ENCODE measurements around the gene TRIOBP.
A peak's percentile ranks its signal among the peaks of the same experiment; 100 is the strongest.

TRIOBP gene

GRCh38 chr22:37742376-37743171 is 45.7 kb downstream of the TRIOBP start:
- H3K27ac Mint-ChIP-seq: peak overlapping the region; percentile 71
- peaks cover 3% of the 10 kb centered on the region for H3K27me3 Mint-ChIP-seq
- peaks cover 50% of the 10 kb centered on the region for H3K4me1 Mint-ChIP-seq (ENCODE audit: low read depth)
- H3K36me3 Mint-ChIP-seq (ENCODE audit: low read depth): no peaks in the 10 kb centered on the region
- no peak overlapping the region for H3K4me3 Mint-ChIP-seq
- no peaks in the 10 kb centered on the region for H3K9me3 Mint-ChIP-seq

- Mint-ChIP-seq H3K27ac (no peak overlapping the region), H3K9me3 (no peaks in the 10 kb centered on the region), H3K27me3 (no peaks in the 10 kb centered on the region), H3K36me3 (ENCODE audit: low read depth) (no peaks in the 10 kb centered on the region), H3K4me3 (peak overlapping the region; percentile 88), H3K4me1 (ENCODE audit: low read depth) (peaks cover 59% of the 10 kb centered on the region)
Observed at GRCh38 chr22:37744589-37744988, 47.7 kb downstream of the TRIOBP start.

- peak overlapping the region; percentile 77 for H3K27ac Mint-ChIP-seq
- no peaks in the 10 kb centered on the region for H3K27me3 Mint-ChIP-seq
- no peaks in the 10 kb centered on the region for H3K36me3 Mint-ChIP-seq (ENCODE audit: low read depth)
- no peaks in the 10 kb centered on the region for H3K9me3 Mint-ChIP-seq
- peak overlapping the region; percentile 88 for H3K4me3 Mint-ChIP-seq
- H3K4me1 Mint-ChIP-seq (ENCODE audit: low read depth): peaks cover 48% of the 10 kb centered on the region
Observed at GRCh38 chr22:37745548-37746365, 48.9 kb downstream of the TRIOBP start.

GRCh38 chr22:37746366-37747079 is 49.7 kb downstream of the TRIOBP start:
- Mint-ChIP-seq H3K9me3 (no peaks in the 10 kb centered on the region), H3K27me3 (no peaks in the 10 kb centered on the region), H3K4me3 (peak overlapping the region; percentile 87), H3K4me1 (ENCODE audit: low read depth) (peaks cover 41% of the 10 kb centered on the region), H3K36me3 (ENCODE audit: low read depth) (no peaks in the 10 kb centered on the region), H3K27ac (peak overlapping the region; percentile 84)

- Mint-ChIP-seq H3K4me1 (ENCODE audit: low read depth) (peaks cover 37% of the 10 kb centered on the region), H3K9me3 (no peaks in the 10 kb centered on the region), H3K27ac (peak overlapping the region; percentile 84), H3K27me3 (no peaks in the 10 kb centered on the region), H3K4me3 (peak overlapping the region; percentile 87), H3K36me3 (ENCODE audit: low read depth) (no peaks in the 10 kb centered on the region)
Observed at GRCh38 chr22:37747080-37747714, 50.3 kb downstream of the TRIOBP start.

GRCh38 chr22:37747715-37748100 is 50.9 kb downstream of the TRIOBP start:
- H3K4me1 Mint-ChIP-seq (ENCODE audit: low read depth): peaks cover 32% of the 10 kb centered on the region
- peak overlapping the region; percentile 6 for H3K27ac Mint-ChIP-seq
- H3K4me3 Mint-ChIP-seq: peak overlapping the region; percentile 0

GRCh38 chr22:37748659-37749058 is 51.8 kb downstream of the TRIOBP start:
- H3K36me3 Mint-ChIP-seq (ENCODE audit: low read depth): no peaks in the 10 kb centered on the region
- no peak overlapping the region for H3K27ac Mint-ChIP-seq

More at GRCh38 chr22:37747715-37748100, 50.9 kb downstream of the TRIOBP start:
- H3K9me3 Mint-ChIP-seq: no peaks in the 10 kb centered on the region
- H3K27me3 Mint-ChIP-seq: no peaks in the 10 kb centered on the region
- no peaks in the 10 kb centered on the region for H3K36me3 Mint-ChIP-seq (ENCODE audit: low read depth)

GRCh38 chr22:37749226-37749625 is 52.4 kb downstream of the TRIOBP start:
- H3K27me3 Mint-ChIP-seq: no peaks in the 10 kb centered on the region
- H3K4me3 Mint-ChIP-seq: no peak overlapping the region
- no peaks in the 10 kb centered on the region for H3K36me3 Mint-ChIP-seq (ENCODE audit: low read depth)
- no peaks in the 10 kb centered on the region for H3K9me3 Mint-ChIP-seq
- no peak overlapping the region for H3K27ac Mint-ChIP-seq
- H3K4me1 Mint-ChIP-seq (ENCODE audit: low read depth): peaks cover 23% of the 10 kb centered on the region

More at GRCh38 chr22:37748659-37749058, 51.8 kb downstream of the TRIOBP start:
- Mint-ChIP-seq H3K9me3 (no peaks in the 10 kb centered on the region), H3K4me1 (ENCODE audit: low read depth) (peaks cover 23% of the 10 kb centered on the region), H3K4me3 (no peak overlapping the region), H3K27me3 (no peaks in the 10 kb centered on the region)

GRCh38 chr22:37749831-37750595 is 53.2 kb downstream of the TRIOBP start:
- H3K4me3 Mint-ChIP-seq: no peak overlapping the region
- no peak overlapping the region for H3K27ac Mint-ChIP-seq
- H3K27me3 Mint-ChIP-seq: no peaks in the 10 kb centered on the region
- no peaks in the 10 kb centered on the region for H3K9me3 Mint-ChIP-seq
- H3K36me3 Mint-ChIP-seq (ENCODE audit: low read depth): peaks cover 4% of the 10 kb centered on the region
- peaks cover 22% of the 10 kb centered on the region for H3K4me1 Mint-ChIP-seq (ENCODE audit: low read depth)

- no peaks in the 10 kb centered on the region for H3K27me3 Mint-ChIP-seq
- H3K4me1 Mint-ChIP-seq (ENCODE audit: low read depth): peaks cover 15% of the 10 kb centered on the region
- H3K36me3 Mint-ChIP-seq (ENCODE audit: low read depth): peaks cover 7% of the 10 kb centered on the region
- H3K27ac Mint-ChIP-seq: no peak overlapping the region
- H3K9me3 Mint-ChIP-seq: no peaks in the 10 kb centered on the region
- H3K4me3 Mint-ChIP-seq: no peak overlapping the region
Observed at GRCh38 chr22:37750596-37751162, 53.8 kb downstream of the TRIOBP start.

- H3K9me3 Mint-ChIP-seq: no peaks in the 10 kb centered on the region
- peaks cover 15% of the 10 kb centered on the region for H3K4me1 Mint-ChIP-seq (ENCODE audit: low read depth)
- no peaks in the 10 kb centered on the region for H3K27me3 Mint-ChIP-seq
- H3K4me3 Mint-ChIP-seq: no peak overlapping the region
- peaks cover 9% of the 10 kb centered on the region for H3K36me3 Mint-ChIP-seq (ENCODE audit: low read depth)
- no peak overlapping the region for H3K27ac Mint-ChIP-seq
Observed at GRCh38 chr22:37751449-37752188, 54.8 kb downstream of the TRIOBP start.

- peaks cover 9% of the 10 kb centered on the region for H3K36me3 Mint-ChIP-seq (ENCODE audit: low read depth)
- H3K4me3 Mint-ChIP-seq: no peak overlapping the region
- H3K27me3 Mint-ChIP-seq: no peaks in the 10 kb centered on the region
- H3K4me1 Mint-ChIP-seq (ENCODE audit: low read depth): peaks cover 11% of the 10 kb centered on the region
- H3K27ac Mint-ChIP-seq: no peak overlapping the region
- H3K9me3 Mint-ChIP-seq: no peaks in the 10 kb centered on the region
Observed at GRCh38 chr22:37752189-37753087, 55.6 kb downstream of the TRIOBP start.
